HG03378 (cell line): ENCODE data around the gene MAPK1IP1L.
"Not testable (repeated sequence)": the region's sequence is repeated elsewhere in the genome, so short reads cannot be mapped to it uniquely, and the experiment has no call there.

ENCODE experiments used
- ATAC-seq: cut with Tn5 transposase; IDR thresholded peaks from one replicate; pipeline ENCODE4 v1.9.1; 2021; ENCODE audit warnings: mild to moderate bottlenecking, moderate library complexity; ENCODE audit not compliant: unreplicated experiment

Gene MAPK1IP1L

GRCh38 chr14:55053500-55053899 lies 2.1 kb downstream of the MAPK1IP1L start:
- ATAC-seq: no peak

DNA sequence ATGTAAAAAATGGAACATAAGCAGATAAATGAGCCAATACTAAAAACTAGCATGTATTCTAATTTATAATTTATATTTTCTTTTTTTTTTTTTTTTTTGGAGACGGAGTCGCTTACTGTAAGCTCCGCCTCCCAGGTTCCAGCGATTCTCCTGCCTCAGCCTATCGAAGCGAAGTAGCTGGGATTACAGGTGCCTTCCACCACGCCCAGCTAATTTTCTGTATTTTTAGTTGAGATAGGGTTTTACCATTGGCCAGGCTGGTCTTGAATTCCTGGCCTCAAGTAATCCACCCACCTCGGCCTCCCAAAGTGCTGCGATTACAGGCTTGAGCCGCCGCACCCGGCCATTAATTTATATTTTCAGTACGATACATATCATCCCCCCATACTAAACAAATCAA lies 2.7 kb downstream of the MAPK1IP1L start:
- ATAC-seq: no peak

GRCh38 chr14:55057919-55058318 lies 6.5 kb downstream of the MAPK1IP1L start:
- ATAC-seq: no peak

- ATAC-seq: no peak
Measured at GRCh38 chr14:55059333-55059732, 7.9 kb downstream of the MAPK1IP1L start.

GRCh38 chr14:55062517-55063351 lies 11.3 kb downstream of the MAPK1IP1L start:
- no peak for ATAC-seq

- ATAC-seq: not testable (repeated sequence)
Measured at GRCh38 chr14:55064896-55065295, 13.4 kb downstream of the MAPK1IP1L start.

- no peak for ATAC-seq
Measured at GRCh38 chr14:55065411-55065810, 14.0 kb downstream of the MAPK1IP1L start.

- ATAC-seq: no peak
Measured at GRCh38 chr14:55066223-55066622, 14.8 kb downstream of the MAPK1IP1L start.

GRCh38 chr14:55070981-55071411 lies 19.5 kb downstream of the MAPK1IP1L start:
- ATAC-seq: no peak

DNA sequence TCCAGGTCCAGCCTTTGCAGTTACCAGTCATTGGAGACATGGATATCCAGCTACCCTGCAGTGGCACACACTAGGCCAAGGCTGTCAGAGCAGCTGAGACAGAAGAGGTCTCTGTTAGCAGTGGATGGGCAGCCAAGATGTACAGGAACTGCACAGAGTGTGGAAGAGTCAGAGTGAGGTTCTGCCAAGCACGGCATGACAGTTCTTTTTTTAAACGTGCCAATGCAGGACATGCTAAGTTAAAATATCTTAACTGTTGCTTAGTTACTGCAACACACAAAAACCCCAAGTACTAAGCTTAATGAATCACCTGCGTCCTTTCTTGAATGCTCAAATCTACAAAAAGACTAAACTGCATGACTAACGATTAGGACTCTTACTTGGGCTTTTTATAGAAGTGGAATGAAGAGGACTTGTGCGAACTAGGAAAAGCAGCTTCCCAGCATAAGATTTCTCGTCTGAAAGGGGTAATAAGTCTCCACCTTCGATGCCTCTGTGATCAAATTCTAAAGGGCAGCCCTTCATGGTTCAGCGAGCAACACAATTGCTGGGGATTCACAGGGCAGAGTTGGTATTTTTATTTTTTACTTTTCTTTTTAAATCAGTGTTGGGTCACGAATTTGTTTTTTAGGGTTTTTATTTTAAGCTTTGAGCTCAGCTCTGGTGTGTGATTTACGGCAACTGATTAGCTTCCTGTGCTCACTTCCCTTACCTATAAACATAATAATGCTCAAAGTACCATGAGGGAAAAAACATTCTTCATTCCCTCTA lies 20.6 kb downstream of the MAPK1IP1L start:
- peak; percentile 54 for ATAC-seq

DNA sequence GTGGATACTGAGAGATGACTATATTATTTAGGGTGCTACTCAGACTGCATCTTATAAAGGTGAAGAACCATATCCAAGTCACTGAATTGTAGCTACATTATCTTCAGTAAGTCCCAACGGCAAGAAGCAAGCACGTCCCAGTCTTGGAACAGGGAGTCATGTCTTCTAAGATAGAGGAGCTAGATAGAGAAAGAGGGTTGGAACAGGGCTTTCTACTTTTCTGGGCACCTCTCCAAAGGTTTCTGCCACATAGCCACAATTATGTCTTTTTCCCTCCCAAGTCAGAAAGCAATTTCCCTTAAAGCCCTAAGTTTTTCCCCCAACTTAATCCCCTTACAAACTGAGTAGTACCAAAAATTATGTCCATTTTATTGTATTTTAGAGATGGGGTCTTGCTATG lies 22.4 kb downstream of the MAPK1IP1L start:
- ATAC-seq: no peak

DNA sequence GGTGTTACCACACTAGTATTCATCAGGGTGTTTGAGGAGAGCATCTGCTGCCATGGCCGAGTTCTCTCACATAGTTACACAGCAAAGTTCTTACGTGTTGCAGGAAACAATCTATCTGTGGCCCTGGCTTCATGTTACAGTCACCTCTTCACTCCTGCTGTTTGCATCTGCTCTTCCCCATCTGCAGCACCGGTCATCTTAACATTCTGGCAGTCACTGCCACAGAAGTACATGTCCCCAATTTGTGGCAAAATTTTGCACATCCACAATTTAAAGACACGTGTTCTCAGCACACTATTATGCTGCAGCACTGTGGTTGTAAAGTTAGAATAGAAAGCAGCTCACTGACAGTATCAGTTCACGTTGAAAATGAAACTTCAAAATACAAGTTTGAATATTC lies 23.2 kb downstream of the MAPK1IP1L start:
- peak; percentile 44 for ATAC-seq

GRCh38 chr14:55075628-55076175 lies 24.3 kb downstream of the MAPK1IP1L start:
- ATAC-seq: no peak

DNA sequence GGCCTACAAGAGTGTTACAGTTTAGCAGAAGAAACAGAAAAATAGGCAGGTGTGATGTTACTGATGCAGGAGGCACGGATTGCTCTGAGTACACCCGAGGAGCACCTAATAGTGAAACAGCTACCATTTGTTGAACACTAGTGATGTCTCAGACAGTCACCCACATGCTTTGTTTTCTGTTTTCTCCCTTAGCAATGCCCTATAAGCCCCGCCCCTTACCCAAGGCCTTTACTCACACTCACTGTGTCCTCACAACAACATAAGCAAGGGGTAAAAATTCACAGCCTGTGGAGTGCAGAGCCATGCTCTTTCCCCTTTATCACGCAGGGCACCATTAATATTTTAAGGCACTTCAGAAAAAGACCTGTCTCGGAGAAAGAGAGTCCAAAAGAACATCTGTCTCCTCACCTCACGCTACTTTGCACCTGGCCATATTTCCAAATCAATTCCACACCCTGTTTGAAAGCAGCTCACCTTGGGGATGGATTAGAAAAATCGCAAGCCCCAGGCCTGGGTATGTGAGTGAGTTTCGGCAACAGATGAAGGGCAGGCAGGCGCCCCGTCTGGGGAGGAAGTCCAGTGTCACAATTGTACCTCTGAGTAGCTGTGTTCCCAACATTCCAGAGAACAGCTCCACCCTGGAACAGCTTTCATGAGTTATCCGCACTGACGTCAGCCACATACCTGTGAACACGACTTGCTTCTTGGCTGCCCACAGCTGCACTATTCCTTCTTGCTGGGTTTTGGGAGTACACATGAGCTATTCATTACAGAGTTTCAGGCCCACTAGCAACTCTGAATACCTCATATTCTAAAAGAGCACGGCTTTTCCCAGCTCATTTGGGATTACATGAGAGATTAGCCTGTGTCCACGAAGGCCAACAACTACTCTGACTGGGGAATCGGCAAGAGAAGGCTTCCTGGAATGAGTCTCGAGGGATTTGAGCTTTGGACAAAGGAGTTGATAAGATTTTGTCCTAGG lies 26.0 kb downstream of the MAPK1IP1L start:
- ATAC-seq: no peak

DNA sequence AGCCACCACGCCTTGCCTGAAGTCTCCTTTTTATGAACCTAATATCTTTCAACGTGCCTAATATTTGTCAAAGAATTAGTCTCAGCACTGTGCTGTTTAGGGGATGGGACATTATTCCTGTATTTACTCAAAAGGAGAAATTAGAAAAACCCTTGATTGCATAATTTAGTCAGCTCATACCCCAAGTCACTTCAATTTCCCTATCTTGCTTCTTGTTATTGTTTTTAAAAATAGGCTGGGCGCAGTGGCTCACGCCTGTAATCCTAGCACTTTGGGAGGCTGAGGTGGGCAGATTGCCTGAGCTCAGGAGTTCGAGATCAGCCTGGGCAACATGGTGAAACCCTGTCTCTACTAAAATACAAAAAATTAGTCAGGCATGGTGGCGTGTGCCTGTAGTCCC lies 28.5 kb downstream of the MAPK1IP1L start:
- ATAC-seq: not testable (repeated sequence)

DNA sequence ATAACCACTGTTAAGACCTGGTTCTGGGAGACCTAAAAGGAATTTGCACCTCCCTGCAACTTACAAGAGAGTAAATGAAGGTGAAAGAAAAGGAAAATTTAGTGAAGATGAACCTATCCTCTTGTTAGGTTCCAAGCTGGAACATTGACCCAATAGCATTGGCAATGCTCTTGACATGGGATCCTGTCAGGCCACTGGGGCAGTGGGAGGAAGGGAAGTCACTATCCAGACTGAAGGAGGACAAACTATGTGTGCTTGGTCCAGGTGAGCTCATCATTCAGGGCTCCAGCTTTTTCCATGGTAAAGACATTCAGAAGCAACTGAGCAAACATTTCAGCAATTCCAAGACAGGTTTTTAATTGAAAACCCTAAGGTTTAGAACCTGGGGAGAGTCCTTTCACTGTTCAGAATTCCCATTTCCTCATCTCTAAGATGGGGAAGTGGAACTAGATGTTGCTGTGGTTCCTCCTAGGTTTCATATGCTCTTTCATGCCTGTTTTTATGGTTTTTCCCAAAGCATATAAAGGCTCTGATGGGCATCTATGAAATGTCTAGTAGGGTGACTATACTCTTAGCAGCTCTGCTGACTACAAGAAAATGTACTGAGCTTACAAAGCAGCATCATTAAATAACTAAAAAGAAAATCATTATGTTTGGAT lies 33.1 kb downstream of the MAPK1IP1L start:
- no peak for ATAC-seq

GRCh38 chr14:55085060-55085660 lies 33.7 kb downstream of the MAPK1IP1L start:
- no peak for ATAC-seq

DNA sequence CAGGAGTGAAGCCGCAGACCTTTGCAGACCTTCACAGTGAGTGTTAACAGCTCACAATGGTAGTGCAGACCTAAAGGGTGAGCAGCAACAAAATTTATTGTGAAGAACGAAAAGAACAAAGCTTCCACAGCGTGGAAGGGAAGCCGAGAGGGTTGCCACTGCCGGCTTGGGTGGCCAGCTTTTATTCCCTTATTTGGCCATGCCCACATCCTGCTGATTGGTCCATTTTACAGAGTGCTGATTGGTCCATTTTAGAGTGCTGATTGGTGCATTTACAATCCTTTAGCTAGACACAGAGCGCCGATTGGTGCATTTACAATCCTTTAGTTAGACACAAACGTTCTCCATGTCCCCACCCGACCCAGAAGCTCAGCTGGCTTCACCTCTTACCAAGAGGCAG lies 35.5 kb downstream of the MAPK1IP1L start:
- ATAC-seq: no peak

DNA sequence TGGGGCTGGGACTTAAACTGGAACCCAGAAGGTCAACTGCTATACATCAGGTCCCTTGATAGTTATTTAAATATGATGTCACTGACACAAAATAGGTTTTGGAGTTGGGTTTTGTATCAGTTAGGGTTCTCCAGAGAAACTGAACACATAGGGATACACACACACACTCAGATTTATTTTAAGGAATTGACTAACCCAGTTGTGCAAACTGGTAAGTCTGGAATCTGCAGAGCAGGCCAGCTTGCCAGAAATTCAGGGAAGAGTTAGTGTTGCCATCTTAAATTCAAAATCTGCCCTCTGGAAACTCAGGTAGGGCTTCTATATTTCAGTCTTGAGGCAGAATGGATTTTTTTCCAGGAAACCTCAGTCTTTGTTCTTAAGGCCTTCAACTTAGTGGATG lies 36.9 kb downstream of the MAPK1IP1L start:
- ATAC-seq: no peak

- ATAC-seq: no peak
Measured at GRCh38 chr14:55092341-55092740, 40.9 kb downstream of the MAPK1IP1L start.
